GM18858 (cell line): Measurements from ENCODE around the gene HDAC7.

ENCODE experiments used
- ATAC-seq: cut with Tn5 transposase; IDR thresholded peaks from one replicate; pipeline ENCODE4 v1.9.1; 2021; ENCODE audit not compliant: unreplicated experiment

Gene HDAC7

DNA sequence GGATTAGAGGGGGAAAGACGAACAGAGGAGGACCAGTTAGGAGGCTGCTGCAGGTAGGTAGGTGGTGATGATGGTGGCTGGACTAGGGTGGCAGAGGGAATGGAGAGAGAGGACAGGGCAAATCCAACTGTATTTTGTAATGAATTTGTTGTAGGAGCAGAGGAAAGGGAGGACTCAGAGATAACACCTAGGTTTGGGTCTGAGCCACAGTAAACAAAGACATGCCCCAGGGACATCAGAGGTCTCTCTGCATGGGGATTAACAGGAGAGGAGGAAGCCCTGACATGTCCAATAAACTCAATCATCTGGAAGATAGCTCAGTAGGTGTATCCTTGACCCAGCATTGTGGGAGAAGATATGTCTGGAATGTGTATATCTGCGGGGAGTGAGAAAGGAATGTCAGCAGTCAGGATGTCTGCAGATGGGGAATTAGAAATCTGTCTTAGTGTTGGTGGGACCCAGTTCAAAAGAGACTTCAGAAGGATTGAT is 51.3 kb downstream of the HDAC7 start:
- ATAC-seq: no peak

DNA sequence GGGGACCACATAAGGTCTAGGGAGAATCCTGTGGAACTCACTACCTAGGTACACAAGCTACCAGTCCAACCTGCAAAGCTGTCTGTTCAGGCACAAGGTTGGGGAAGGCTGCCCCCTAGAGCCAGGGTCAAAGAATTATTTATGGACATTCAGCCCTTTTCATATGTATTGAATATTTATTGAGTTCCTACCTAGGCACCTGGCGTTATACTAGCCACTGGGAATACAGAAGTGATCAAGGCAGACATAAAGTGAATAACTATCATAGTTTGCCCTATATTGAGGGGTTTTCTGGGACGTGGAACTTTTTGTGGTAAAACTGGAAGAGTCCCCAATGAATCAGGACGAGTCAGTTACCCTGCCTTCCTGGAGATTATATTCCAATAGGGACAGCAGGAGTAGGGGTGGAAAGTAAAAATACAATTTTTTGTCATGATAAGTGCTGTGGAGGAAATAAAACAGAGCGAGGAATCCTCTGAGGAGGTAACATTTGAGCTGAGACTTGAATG is 52.4 kb downstream of the HDAC7 start:
- no peak for ATAC-seq

DNA sequence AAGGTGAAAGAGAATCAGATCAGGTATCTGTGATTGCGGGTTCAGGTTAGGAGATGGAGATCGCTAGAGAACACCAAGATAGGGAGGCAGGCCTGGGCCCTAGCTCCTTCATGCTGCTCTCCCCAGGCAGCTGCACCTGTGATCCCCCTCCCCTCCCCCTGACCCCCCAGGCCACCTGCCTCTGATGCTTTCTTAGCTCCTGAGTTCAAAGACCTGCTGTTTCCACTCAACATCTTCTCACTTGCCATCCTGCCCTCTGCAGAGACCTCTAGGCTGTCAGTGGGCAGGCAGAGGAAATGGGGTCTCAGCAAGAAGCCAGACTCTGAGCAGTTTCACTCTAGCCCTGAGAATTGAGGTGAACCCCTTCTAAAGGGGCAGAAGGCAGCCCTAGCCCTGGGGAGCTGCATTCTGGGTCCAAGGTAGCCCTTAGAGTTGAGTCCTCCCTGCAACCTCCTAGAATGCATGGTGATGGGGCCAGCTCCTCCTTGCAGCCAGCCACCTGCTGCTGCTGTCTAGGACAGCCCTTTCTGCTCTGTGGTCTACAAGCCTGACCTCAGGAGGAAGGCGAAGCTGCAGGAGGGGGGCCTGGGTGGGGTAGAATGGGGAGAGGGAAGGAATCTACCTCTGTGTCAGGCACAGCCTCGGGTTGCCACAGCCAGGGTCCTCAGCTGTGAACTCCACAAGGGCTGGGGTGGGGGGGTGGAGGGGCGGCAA is 53.0 kb downstream of the HDAC7 start:
- no peak for ATAC-seq

DNA sequence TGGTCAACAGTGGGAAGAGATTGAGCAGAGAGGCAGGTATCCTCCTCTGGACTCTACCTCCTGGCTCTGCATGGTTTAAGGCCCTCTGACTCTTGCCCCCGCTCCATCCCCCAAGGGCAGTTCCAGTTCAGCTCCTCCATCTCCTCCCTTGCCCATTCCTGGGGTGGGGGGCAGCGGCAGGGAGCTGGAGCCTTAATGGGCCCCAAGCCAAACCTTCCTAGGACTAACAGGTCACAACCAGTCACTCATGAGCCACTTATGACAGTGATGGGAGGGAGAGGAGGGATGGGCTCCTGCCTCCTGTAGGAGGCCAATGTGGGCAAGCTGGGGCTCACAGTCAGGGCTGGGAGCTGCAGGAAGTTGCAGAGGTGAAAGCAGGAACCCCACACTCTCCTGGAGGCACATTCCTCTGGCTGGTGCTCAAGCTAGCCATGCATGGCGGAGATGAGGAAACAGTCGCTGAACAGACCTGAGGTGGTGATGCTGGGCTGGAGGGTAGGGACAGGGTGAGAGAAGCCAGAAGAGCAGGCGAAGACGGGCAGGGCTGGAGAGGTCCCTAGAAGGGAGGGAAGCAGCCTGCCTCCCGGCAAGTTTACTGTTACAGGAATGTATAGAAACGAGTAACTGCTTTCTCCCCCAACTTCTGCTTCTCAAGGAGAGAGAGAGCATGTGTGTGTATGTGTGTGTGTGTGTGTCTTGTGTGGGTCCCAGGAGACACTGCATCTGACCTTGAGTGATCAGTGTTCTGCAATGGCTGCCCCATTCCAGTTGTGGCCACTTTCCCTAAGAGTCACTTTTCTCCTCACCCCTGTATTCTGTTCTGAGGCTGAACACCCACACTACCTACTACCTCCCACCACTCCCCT is 56.0 kb downstream of the HDAC7 start:
- no peak for ATAC-seq

DNA sequence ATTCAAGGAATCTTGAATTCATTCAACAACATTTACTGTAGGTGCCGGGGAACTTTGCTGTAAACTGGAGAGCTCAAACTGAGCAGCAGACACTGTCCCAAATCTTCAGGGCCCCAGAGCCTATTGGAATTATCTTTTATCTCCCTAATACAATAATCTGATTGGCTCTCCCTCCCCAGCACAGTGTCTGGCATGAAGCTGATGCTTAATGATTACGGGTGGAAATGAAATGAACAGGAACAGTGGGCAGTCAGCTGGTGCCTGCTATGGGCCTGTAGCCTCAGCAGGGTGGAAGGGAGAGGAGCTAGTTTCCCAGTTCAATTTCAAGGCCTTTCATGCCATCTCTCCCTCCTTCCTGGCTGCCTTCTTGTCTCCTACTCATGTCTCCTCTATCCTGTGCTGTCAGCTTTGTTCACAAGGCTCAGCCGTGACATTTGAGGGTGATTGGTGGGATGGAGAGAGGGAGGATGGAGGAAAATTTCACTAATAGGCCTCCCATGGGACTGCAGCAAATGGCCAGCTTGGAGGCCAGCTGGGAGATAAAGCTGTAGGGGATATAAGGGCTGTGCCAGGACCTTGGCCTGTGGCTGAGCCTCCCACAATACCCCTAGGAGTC is 56.7 kb downstream of the HDAC7 start:
- no peak for ATAC-seq

DNA sequence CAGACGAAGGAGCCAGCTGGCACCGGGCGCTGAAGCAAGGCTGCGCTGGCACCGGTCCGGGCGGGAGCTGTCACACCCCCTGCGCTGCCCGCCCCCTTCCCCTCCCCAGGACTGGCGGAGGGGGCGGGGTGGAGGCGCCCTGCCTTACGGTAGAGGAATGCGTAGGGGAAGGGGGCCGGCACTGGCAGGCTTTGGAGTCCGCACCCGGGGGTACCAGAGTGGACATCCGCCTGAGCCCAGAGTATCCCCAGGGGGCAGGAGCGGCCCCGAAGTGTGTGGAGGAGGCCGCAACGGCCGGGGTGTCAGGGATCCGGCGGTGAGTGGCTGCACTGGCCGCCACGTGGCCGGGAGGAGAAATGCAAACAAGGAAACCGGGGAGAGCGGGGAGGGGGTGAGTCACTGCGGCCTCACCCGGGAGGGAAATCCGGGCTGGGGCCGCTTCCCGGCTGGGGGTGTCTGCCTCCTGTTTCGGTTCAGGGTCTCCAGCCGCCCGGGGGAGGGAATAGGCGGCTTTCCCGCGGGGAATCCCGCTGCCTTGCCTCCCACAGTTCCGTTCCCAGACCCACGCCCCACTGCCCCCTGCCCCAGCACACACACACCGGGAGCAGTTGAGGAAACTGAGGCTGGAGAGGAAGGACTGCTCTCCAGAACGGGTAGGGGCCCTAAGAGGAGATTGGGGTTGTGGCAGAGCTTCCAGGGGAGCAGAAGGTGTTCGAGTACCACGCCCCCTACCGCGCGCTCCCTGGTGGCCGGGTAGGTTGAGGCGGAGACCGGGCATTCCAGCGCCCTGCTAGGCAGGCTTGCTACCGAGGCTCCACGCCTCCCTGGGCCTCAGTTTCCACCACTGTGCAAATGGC is 60.6 kb downstream of the HDAC7 start, which contains the start of gene RAPGEF3:
RAPGEF3 (minus strand) TSS at position 47 of the 857 bp plus-strand sequence. CDS start 324 bp downstream, outside the sequence.
- peak; percentile 29 for ATAC-seq

DNA sequence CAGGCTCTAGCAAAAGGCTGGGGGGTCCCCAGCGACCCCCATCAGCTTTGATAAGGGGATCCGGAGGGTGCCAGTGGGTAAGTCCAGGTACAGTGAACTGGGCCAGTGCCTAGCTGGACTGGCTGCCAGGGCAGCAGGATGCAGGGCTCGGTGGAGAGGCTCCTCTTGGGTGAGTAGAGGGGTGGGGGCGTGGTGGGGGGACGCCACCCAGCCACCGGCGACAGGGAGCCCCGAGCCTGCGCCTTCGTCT is 61.2 kb downstream of the HDAC7 start:
- no peak for ATAC-seq

DNA sequence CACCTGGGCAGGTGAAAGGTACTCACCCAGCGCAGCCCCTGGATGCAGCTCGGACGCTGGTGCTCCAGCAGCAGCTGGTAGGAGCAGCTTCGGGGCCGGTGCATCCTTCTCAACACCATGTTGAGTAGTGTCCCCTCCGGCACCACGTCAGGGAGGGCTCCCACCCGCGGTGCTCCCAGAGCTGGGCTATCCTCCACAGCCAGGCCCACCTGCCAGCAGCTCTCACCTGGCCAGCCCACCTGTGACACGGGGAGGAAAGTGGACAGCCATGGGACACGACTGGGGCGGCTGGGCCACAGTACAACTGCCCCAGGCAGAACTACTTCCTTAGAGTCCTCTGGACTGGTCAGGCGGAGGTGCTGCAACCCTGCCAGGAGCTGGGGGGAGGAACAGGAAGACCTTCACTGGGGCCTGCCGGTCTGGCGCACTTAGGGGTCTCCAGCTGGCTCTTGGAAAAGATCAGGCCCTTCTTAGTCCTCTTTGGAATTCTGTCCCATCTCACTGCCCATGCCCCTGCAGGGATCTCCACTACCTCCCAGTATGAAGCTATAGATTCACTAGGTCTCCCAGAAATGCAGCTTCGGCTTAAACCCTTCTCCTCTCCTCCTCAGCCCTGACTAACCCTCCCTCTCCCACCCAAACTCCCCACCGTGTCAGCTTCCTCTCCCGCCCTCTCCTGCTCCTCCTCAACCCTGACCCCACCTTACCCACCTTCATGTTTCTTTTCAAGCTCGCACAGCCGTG is 61.7 kb downstream of the HDAC7 start:
- no peak for ATAC-seq

DNA sequence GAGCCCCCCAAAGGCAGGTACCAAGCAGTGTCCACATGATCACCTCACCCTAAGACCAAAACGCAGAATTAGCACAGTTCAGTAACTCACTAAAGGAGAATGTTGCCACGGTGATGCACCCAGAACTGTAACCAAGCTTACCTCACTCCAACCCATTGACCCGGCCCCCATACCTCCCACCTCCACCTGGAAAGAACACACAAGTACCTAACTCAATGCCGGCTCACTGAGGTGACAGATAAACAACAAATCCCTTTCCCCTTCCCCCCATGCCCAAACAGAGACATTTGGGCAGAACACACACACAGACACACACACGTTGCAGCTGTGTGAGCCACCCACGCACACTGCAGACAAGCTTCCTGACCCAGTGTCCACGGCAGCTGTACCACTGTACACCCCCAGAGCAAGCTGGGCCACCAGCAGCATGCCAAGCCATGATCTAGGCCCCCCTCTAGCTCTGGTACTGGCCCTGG is 62.3 kb downstream of the HDAC7 start:
- no peak for ATAC-seq

DNA sequence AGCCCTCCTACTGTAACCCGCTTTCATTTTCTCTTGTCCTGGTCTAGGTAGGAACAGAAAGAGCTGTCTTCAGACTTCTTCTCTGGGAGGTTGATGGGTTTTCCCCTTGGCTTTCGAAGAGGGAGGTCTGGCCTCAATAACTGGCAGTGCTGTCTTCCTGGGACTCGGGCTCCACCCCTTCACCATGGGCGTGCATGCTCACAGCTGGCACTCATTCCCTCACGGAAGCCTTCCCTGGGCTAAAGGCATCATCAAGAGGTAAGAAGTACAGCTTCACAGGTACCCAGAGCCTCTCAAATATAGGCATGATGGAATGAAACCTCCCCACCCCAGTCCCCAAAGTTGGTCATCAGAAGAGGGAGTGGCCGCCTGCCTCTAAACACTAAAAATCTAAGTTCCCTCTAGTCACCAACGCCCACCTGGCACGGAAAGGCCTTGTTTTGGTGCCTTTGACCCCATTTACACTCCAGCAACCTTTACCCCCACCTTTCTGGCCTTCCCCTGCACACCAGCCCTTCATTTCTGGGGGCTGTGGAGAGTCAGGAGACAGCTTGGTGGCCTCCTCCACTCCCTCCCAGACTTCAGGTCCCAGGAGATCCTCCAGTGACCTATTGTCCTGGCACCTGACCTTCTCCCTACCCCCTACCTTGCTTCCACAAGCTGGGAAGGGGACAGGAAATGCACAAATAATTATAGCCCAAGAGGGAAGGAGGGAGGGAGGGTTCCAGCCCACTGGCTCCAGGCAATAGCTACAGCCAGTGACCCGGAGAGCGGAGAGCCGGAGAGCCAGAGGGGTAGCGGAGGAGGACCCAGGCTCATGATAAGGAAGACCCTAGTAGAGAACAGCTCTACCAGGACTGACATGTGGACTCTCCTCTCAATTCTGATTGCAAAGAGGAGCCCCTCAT is 63.8 kb downstream of the HDAC7 start:
- peak; percentile 60 for ATAC-seq

DNA sequence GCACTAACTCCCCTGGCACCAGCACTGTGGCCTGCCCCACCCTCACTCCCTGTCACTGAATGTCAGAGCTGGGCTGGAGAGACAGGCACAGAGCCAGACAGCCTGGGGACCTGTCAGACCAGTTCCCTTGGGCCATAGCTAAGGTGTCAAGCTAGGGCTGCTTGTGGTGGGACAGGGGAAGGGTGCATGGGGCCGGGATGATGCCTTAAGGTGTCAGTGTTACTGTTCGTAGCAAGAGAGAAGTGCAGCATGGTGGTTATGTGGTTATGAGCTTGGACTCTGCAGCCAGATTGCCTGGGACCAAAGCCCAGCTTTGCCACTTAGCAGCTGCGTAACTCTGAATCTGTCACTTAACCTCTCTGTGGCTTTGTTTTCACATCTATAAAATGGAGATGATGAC is 64.8 kb downstream of the HDAC7 start:
- peak; percentile 16 for ATAC-seq

DNA sequence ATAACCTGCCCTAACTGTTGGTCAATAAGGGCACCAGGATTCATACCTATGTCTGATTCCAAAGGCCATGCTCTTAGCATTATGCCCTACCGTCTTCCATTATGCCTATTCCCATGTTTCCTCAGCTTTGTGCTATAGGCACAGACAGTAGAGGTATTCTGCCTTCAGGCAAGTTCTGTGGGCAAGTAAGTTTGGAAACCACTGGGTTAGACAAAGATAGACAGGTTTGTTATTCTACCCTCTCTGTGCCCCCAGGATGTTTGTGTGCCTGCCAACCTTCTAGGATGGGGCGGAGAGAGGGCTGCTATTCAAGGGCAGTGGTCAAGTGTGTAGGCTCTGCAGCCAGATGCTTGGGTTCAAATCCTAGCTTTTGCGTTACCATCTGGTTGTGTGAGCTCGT is 65.6 kb downstream of the HDAC7 start:
- no peak for ATAC-seq

DNA sequence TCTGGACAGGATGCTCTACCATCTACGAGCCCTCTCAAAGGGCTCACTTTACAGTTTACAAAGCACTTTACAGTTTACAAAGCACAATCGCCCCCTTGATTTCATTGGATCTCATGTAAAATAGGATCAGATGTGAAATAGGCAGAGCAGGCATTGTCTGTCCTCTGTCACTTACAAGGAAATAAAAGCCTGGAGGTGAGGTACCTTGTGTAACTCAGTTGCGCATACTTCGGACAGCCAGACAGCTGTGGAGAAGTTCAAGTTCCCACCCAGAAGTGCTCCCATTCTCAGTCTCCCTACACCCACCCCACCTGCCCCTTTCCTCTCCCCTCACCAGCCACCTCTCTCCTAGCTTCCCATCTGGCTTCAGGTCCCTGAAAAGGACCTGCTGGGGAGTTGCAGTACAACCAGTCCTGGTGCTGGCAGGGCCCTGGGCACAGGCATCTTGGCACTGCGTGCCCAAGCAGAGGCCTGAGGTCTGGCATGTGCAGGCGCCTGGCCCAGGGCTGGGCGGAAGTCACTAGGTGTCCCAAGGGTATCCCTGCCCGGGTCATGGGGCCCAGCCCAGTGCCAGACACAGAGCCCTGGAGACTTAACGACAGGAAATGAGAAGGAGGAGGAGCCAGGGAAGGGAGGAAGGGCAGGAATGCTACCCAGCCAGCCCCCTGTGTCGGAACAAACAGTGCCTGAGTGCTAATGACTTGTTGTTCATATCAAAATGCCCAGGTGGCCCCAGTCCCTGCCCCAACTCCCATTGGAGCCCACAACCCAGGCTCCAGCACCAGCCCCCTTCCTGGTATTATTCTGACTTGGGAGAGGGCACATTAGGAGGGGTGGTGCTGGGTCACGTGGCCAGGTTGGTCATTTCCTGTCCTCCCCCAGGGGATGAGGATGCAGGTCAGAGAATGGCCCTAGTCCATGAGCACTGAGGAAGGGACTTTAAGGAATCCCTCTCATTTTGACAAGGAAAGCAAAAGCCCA is 66.4 kb downstream of the HDAC7 start:
- ATAC-seq: no peak

DNA sequence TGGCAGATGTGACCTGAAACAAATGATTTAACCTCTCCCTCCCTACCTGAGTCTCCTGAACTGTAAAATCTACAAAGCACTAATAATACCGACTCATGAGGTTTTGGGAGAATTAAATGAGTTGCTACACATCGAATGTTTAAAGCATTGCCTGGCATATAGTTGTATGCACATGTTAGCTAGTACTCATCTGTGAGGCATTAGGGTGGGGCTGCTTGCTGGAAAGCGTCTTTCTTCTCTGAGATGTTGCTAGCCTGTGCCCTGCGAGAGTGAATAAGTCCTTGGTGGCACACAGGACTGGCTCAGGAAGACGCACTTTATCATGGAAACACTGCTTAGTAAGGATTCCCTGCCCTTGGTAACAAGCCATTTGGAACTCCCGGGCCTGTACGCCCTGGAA is 67.2 kb downstream of the HDAC7 start:
- no peak for ATAC-seq

DNA sequence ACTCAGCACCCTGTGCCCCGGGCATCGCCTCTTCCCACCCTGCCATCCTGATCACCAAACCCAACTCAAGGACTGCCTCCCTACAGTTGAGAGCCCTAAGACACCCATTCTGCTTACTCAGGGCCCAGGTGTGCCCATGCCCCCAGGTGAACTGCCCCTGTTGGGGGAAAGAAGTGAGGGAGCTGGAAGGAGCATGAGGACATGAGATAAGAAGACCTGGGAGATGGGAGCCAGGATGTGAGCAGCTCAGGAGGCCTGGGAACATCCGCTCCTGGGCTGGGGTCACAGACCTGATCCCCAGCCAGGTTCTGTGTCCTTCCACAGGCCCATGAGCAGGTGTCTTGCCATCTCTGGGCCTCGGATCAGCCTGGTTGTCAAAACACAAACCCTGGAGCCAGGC is 67.6 kb downstream of the HDAC7 start:
- no peak for ATAC-seq

DNA sequence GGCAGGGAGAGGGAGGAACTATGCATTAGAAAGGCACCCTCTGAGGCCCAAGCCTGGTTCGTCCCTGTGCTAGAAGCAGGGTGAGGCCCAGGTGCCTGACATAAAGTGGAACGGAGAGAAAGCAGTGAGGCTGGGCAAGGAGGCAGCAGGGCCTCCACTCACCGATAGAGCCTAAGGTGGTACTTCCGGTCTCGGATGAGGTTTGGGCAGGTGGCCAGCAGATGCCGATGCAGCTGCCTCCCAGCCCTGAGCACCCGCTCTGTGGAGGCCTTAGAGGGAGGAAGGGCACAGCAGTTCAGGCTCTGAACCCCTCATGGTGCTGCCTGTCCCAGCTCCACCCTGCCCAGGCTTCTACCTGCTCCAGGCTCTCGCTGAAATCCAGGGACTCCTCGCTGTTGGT is 68.1 kb downstream of the HDAC7 start:
- no peak for ATAC-seq

DNA sequence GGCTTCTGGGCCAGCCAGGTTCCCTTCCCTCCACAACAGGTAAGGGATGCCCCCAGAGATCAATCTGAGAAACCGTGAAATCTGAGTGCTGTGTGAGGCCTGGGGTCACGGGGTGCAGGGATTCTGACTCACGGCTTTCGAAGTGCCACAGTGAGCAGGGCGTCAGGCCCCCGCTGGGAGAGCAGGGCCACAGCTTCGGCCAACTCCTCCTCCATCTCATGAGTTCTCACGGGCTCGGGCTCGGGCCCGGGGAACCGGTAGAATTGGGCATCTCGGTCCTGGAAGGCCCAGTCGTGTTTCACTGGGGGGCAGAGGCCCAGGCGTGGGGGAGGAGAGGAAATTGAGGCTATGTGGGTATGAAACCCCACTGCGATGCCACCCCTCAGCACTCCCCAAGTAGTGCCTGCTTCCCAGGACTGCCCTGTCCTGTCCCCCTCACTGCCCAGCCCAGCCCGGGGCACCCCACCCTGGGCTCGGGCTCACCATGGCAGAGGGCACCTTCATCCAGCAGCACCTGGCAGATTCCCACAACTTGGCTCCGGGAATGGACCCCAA is 68.7 kb downstream of the HDAC7 start:
- ATAC-seq: no peak
